GM23338 (cell line): ENCODE measurements around the gene ODAPH. TPM values are rescaled to one million over a fixed set of nuclear protein-coding genes. Genes with fewer than 3 reads are reported as not detected.

Source experiments
- ATAC-seq: fragments of 200-7000 bp; cut with Tn5 transposase; 3 replicates; pipeline ENCODE4 v1.9.1; 2020
- DNase-seq: peaks from one replicate; pipeline ENCODE4 v3.0.0-alpha.2; 2015; ENCODE audit warnings: low spot score
- H2AFZ ChIP-seq: fragments of 200-600 bp; sonication (generic); 2 replicates; pipeline ENCODE4 v1.8.0; 2016; ENCODE audit warnings: antibody characterized with exemption, mild to moderate bottlenecking, moderate library complexity
- H3F3A ChIP-seq: fragments of 200-600 bp; sonication (generic); replicated peaks from 2 replicates; pipeline ENCODE4 v1.8.0; 2017; ENCODE audit warnings: antibody characterized with exemption, mixed run types, low read depth
- H3K27ac ChIP-seq: fragments of 200-600 bp; sonication (generic); 2 replicates; pipeline ENCODE4 v1.6.1; 2016; ENCODE audit warnings: low read depth
- H3K27me3 ChIP-seq: fragments of 200-600 bp; sonication (generic); 2 replicates; pipeline ENCODE4 v1.8.0; 2016; ENCODE audit warnings: mild to moderate bottlenecking, mixed run types, moderate library complexity; ENCODE audit not compliant: insufficient read depth
- H3K36me3 ChIP-seq: fragments of 200-600 bp; sonication (generic); 2 replicates; pipeline ENCODE4 v1.8.0; 2016; ENCODE audit warnings: mild to moderate bottlenecking; ENCODE audit not compliant: insufficient read depth
- H3K4me1 ChIP-seq: fragments of 200-600 bp; sonication (generic); 2 replicates; pipeline ENCODE4 v1.8.0; 2016; ENCODE audit warnings: mild to moderate bottlenecking, moderate library complexity; ENCODE audit not compliant: insufficient read depth
- H3K4me2 ChIP-seq: fragments of 200-600 bp; sonication (generic); 2 replicates; pipeline ENCODE4 v1.7.1; 2017; ENCODE audit warnings: mixed run types
- H3K4me3 ChIP-seq: fragments of 200-600 bp; sonication (generic); 2 replicates; pipeline ENCODE4 v1.6.1; 2016; ENCODE audit warnings: mixed run types
- H3K79me2 ChIP-seq: fragments of 200-600 bp; sonication (generic); replicated peaks from 2 replicates; pipeline ENCODE4 v1.8.0; 2017; ENCODE audit warnings: mild to moderate bottlenecking; ENCODE audit not compliant: insufficient read depth
- H3K9me2 ChIP-seq: fragments of 200-600 bp; sonication (generic); 2 replicates; pipeline ENCODE4 v1.8.0; 2017; ENCODE audit not compliant: insufficient read depth
- H4K20me1 ChIP-seq: fragments of 200-600 bp; sonication (generic); replicated peaks from 2 replicates; pipeline ENCODE4 v1.8.0; 2017; ENCODE audit warnings: mild to moderate bottlenecking; ENCODE audit not compliant: insufficient read depth
- H3K27ac Mint-ChIP-seq: 2 replicates; pipeline ENCODE4 v1.8.0; 2020; ENCODE audit warnings: inconsistent platforms, mild to moderate bottlenecking, moderate library complexity, mixed read lengths
- H3K27me3 Mint-ChIP-seq: 3 replicates; pipeline ENCODE4 v1.8.0; 2022; ENCODE audit warnings: low read depth, mild to moderate bottlenecking, moderate library complexity, mixed read lengths, inconsistent platforms; ENCODE audit not compliant: insufficient read depth, poor library complexity
- H3K36me3 Mint-ChIP-seq: 3 replicates; pipeline ENCODE4 v1.8.0; 2021; ENCODE audit warnings: low read depth, mild to moderate bottlenecking, inconsistent platforms, moderate library complexity, mixed read lengths
- H3K4me1 Mint-ChIP-seq: 3 replicates; pipeline ENCODE4 v1.8.0; 2020; ENCODE audit warnings: mild to moderate bottlenecking, inconsistent platforms, mixed read lengths
- H3K4me3 Mint-ChIP-seq: 3 replicates; pipeline ENCODE4 v1.8.0; 2021; ENCODE audit warnings: moderate library complexity, mild to moderate bottlenecking, inconsistent platforms, mixed read lengths
- H3K9me3 Mint-ChIP-seq: 3 replicates; pipeline ENCODE4 v1.8.0; 2020; ENCODE audit warnings: moderate library complexity, mild to moderate bottlenecking, inconsistent platforms, mixed read lengths
- EZH2phosphoT487 ChIP-seq: fragments of 200-600 bp; sonication (generic); IDR thresholded peaks from one replicate; pipeline ENCODE4 v1.8.1; 2018; ENCODE audit warnings: antibody characterized with exemption; ENCODE audit not compliant: unreplicated experiment
- JUNB ChIP-seq: IDR thresholded peaks from one replicate; pipeline ENCODE4 v1.6.1; 2016; ENCODE audit warnings: antibody characterized with exemption; ENCODE audit not compliant: unreplicated experiment
- NANOG ChIP-seq: IDR thresholded peaks from 2 replicates; pipeline ENCODE4 v1.6.1; 2016; ENCODE audit warnings: antibody characterized with exemption, borderline replicate concordance
- POLR2AphosphoS5 ChIP-seq: IDR thresholded peaks from 2 replicates; pipeline ENCODE4 v1.6.1; 2016; ENCODE audit warnings: antibody characterized with exemption, low read depth
- REST ChIP-seq: IDR thresholded peaks from one replicate; pipeline ENCODE4 v1.6.1; 2018; ENCODE audit warnings: antibody characterized with exemption; ENCODE audit not compliant: unreplicated experiment
- ZNF114 ChIP-seq: fragments of 250-450 bp; sonication (Bioruptor Pico); IDR thresholded peaks from 2 replicates; pipeline ENCODE4 v1.5.0; 2020; ENCODE audit warnings: mild to moderate bottlenecking, moderate library complexity
- ZNF331 ChIP-seq: fragments of 250-450 bp; sonication (Bioruptor Pico); IDR thresholded peaks from 2 replicates; pipeline ENCODE4 v1.5.0; 2020; ENCODE audit warnings: low read depth, mild to moderate bottlenecking, moderate library complexity
- polyA plus RNA-seq: library from polyadenylated mRNA; unstranded; fragments of >200 nt; fragmentation: Nextera tagmentation; extraction: Ambion mirVana; gene quantifications from 2 replicates; pipeline ENCODE4 v1.2.1, GENCODE V29; 2016
- total RNA-seq: library from RNA; depleted of rRNA; stranded (reverse); fragments of >200 nt; shearing (Covaris generic); gene quantifications from 2 replicates; pipeline ENCODE4 v1.2.3, GENCODE V29; 2014
- TF ChIP-seq, protein P1 (sequence below): fragments of 250-450 bp; sonication (Bioruptor Pico); IDR thresholded peaks from 2 replicates; pipeline ENCODE4 v1.5.0; 2020; ENCODE audit warnings: mild to moderate bottlenecking, moderate library complexity

ODAPH gene
- total and polyA plus RNA-seq, 2 experiments from 2014 or later = not detected

GRCh38 chr4:75511841-75512240 is 44.0 kb upstream of the ODAPH start (continued):
- TF ChIP-seq, protein P1, sequence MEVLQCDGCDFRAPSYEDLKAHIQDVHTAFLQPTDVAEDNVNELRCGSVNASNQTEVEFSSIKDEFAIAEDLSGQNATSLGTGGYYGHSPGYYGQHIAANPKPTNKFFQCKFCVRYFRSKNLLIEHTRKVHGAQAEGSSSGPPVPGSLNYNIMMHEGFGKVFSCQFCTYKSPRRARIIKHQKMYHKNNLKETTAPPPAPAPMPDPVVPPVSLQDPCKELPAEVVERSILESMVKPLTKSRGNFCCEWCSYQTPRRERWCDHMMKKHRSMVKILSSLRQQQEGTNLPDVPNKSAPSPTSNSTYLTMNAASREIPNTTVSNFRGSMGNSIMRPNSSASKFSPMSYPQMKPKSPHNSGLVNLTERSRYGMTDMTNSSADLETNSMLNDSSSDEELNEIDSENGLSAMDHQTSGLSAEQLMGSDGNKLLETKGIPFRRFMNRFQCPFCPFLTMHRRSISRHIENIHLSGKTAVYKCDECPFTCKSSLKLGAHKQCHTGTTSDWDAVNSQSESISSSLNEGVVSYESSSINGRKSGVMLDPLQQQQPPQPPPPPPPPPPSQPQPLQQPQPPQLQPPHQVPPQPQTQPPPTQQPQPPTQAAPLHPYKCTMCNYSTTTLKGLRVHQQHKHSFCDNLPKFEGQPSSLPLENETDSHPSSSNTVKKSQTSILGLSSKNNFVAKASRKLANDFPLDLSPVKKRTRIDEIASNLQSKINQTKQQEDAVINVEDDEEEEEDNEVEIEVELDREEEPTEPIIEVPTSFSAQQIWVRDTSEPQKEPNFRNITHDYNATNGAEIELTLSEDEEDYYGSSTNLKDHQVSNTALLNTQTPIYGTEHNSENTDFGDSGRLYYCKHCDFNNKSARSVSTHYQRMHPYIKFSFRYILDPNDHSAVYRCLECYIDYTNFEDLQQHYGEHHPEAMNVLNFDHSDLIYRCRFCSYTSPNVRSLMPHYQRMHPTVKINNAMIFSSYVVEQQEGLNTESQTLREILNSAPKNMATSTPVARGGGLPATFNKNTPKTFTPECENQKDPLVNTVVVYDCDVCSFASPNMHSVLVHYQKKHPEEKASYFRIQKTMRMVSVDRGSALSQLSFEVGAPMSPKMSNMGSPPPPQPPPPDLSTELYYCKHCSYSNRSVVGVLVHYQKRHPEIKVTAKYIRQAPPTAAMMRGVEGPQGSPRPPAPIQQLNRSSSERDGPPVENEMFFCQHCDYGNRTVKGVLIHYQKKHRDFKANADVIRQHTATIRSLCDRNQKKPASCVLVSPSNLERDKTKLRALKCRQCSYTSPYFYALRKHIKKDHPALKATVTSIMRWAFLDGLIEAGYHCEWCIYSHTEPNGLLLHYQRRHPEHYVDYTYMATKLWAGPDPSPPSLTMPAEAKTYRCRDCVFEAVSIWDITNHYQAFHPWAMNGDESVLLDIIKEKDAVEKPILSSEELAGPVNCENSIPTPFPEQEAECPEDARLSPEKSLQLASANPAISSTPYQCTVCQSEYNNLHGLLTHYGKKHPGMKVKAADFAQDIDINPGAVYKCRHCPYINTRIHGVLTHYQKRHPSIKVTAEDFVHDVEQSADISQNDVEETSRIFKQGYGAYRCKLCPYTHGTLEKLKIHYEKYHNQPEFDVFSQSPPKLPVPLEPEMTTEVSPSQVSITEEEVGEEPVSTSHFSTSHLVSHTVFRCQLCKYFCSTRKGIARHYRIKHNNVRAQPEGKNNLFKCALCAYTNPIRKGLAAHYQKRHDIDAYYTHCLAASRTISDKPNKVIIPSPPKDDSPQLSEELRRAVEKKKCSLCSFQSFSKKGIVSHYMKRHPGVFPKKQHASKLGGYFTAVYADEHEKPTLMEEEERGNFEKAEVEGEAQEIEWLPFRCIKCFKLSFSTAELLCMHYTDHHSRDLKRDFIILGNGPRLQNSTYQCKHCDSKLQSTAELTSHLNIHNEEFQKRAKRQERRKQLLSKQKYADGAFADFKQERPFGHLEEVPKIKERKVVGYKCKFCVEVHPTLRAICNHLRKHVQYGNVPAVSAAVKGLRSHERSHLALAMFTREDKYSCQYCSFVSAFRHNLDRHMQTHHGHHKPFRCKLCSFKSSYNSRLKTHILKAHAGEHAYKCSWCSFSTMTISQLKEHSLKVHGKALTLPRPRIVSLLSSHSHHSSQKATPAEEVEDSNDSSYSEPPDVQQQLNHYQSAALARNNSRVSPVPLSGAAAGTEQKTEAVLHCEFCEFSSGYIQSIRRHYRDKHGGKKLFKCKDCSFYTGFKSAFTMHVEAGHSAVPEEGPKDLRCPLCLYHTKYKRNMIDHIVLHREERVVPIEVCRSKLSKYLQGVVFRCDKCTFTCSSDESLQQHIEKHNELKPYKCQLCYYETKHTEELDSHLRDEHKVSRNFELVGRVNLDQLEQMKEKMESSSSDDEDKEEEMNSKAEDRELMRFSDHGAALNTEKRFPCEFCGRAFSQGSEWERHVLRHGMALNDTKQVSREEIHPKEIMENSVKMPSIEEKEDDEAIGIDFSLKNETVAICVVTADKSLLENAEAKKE (CRISPR knock-in tag) = no peak
- TF ChIP-seq ZNF331 = no peak

GRCh38 chr4:75512386-75513211 is 43.3 kb upstream of the ODAPH start:
- peaks cover 15% of the 10 kb centered on the region; the same call in 1 of the 2 replicates for H4K20me1 ChIP-seq
- H3K36me3 Mint-ChIP-seq = peaks cover 28% of the 10 kb centered on the region
- H3K4me1 ChIP-seq = peaks cover 38% of the 10 kb centered on the region
- peak overlapping the region; percentile 97 for H3K4me2 ChIP-seq
- no peaks in the 10 kb centered on the region for H3F3A ChIP-seq
- H2AFZ ChIP-seq = no peak overlapping the region
- peaks cover 7% of the 10 kb centered on the region for H3K27me3 Mint-ChIP-seq
- H3K4me3 Mint-ChIP-seq = no peak overlapping the region; the same call in 1 of the 3 replicates
- H3K27ac Mint-ChIP-seq = no peak overlapping the region
- DNase-seq (no peak), ATAC-seq (no peak)
- H3K27me3 ChIP-seq = no peaks in the 10 kb centered on the region
- H3K4me1 Mint-ChIP-seq = peaks cover 27% of the 10 kb centered on the region
- peaks cover 58% of the 10 kb centered on the region for H3K79me2 ChIP-seq
- no peak overlapping the region for H3K27ac ChIP-seq
- TF ChIP-seq ZNF114 (CRISPR knock-in tag) (no peak), JUNB (no peak), NANOG (no peak), POLR2AphosphoS5 (no peak), REST (no peak), EZH2phosphoT487 (no peak)
- no peaks in the 10 kb centered on the region for H3K9me2 ChIP-seq
- H3K9me3 Mint-ChIP-seq = no peaks in the 10 kb centered on the region; the same call in 2 of the 3 replicates
- H3K4me3 ChIP-seq = peak overlapping the region; percentile 87
- peaks cover 11% of the 10 kb centered on the region; the same call in 1 of the 2 replicates for H3K36me3 ChIP-seq
